HG03378 (cell line): Measurements from ENCODE around the gene TAF3.

ENCODE experiments used
- ATAC-seq: cut with Tn5 transposase; IDR thresholded peaks from one replicate; pipeline ENCODE4 v1.9.1; 2021; ENCODE audit warnings: mild to moderate bottlenecking, moderate library complexity; ENCODE audit not compliant: unreplicated experiment

Gene TAF3

DNA sequence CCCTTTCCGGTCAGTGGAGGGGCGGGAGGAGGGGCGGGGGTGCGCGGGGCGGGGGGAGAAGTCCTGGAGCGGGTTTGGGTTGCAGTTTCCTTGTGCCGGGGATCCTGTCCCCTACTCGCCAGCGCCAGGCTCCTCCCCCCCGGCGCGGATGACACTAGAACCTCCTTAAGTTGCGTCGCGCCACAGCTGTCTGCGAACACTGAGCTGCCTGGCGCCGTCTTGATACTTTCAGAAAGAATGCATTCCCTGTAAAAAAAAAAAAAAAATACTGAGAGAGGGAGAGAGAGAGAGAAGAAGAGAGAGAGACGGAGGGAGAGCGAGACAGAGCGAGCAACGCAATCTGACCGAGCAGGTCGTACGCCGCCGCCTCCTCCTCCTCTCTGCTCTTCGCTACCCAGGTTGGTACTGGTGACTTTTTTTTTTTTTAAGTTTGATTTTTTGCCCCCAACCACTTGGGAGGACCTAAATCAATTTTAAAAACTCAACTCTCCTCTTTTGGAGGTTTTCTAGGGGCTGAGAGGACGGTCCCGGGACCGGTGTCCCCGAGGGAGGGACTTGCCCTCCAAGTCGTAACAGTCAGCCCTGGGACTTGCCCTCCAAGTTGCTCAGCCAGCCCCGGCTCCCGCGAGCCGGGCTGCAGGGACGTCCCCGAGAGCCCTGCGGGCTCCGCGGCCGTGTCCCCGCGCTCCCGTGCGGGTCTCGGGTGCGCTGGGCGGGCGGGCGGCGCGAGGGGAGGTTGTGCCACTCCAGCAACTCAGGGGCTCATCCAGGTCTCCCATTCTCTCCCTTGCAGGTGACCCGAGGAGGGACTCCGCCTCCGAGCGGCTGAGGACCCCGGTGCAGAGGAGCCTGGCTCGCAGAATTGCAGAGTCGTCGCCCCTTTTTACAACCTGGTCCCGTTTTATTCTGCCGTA is 236.4 kb downstream of the TAF3 start, which contains the start of gene GATA3:
Gene GATA3 (plus strand): TSS at position 195 of the 914 bp plus-strand sequence. CDS start 968 bp downstream, outside the sequence.
- peak; percentile 27 for ATAC-seq

DNA sequence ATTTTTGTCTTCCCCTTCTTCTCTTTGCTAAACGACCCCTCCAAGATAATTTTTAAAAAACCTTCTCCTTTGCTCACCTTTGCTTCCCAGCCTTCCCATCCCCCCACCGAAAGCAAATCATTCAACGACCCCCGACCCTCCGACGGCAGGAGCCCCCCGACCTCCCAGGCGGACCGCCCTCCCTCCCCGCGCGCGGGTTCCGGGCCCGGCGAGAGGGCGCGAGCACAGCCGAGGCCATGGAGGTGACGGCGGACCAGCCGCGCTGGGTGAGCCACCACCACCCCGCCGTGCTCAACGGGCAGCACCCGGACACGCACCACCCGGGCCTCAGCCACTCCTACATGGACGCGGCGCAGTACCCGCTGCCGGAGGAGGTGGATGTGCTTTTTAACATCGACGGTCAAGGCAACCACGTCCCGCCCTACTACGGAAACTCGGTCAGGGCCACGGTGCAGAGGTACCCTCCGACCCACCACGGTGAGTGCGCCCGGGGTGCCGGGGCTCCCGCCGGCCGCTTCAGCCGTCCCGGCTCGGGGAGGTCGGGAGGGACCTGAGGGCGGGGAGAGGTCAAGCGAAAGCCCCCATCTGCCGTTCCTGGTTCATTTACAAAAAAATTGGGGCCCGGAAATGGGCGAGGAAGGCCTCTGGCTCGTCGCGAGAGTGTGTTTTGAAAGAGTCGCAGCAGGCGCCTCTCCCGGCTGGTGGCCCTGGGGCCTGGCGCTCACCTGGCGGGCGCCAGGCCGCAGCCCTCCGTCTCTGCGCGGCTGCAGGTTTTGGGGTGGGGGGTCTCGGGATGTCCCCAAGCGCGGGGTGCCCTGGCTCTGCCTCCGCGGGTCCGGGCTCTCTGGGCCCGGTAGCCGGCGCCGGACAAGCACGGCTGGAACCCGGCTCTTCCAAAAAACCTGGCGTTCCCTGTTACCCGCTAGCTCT is 237.4 kb downstream of the TAF3 start:
- ATAC-seq = no peak

DNA sequence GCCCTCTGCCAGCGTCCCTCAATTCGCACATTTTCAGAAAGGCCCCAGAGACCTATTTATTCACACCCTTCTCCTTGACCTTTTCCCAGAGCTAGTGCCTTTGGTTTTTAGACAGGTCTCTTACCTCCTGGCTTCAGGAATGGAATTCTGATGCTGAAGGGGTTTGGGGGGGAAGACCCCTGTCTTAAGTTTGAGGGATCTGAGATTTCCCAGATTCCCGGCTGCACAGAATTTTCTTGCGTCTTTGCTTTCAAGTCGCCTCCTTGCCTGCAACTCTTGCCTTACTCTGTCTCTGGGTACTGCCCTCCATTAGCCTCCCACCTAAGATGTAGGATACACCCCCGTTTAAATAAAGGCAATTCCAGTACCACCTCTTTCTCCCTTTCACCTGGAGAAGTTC is 238.1 kb downstream of the TAF3 start:
- ATAC-seq = no peak

DNA sequence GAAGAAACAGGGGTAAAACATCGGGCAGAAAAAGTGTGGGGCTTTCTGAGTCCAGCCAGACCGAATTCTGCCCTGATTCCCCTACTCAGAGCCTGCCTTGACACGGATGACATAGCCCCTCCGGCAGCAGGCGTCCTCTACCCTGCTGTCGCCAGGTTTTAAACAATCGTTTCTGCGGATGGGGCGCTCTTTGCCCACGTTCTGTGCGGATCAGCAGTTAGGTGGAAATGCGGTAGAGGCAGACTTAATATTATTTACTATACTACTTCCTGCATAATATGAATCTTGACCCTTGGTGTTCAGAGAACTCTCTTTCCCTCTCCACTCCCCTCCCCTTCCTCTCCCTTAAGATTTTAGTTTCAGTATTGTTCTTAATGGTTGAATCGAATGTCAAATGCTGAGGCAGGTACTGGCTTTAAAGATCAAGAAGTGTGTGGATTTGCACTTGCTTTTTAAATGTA is 238.6 kb downstream of the TAF3 start:
- peak; percentile 43 for ATAC-seq

DNA sequence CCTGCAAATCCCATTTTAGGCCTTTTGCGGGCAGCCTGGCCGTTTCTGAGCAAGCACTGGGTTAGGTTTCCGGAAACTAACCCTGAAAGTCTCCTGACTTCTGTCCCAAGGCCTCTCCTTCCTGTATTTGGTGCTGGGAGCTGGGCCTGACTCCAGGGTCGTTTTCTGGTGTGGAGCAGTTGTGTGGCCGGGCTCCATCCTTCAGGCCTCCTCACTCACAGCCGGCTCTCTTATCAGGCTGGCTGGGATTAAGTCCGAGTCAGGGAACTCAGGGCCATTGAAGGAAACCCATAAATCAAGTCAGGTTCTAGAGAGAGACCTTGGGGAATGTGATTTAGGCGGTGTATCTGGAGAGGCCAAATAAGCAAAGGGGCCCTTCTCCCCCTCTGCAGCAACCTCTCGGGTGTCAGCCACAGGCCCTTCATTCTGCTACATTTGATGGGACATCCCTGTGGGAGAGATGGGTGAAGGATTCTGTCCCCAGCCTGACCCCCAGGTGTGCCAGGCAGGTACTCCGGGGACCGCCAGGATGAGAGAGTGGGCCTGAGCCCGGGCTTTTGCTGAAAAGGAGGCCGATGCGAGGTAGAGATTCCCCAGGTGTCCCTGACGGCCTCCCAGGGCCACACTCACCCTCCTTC is 239.4 kb downstream of the TAF3 start:
- ATAC-seq = no peak

DNA sequence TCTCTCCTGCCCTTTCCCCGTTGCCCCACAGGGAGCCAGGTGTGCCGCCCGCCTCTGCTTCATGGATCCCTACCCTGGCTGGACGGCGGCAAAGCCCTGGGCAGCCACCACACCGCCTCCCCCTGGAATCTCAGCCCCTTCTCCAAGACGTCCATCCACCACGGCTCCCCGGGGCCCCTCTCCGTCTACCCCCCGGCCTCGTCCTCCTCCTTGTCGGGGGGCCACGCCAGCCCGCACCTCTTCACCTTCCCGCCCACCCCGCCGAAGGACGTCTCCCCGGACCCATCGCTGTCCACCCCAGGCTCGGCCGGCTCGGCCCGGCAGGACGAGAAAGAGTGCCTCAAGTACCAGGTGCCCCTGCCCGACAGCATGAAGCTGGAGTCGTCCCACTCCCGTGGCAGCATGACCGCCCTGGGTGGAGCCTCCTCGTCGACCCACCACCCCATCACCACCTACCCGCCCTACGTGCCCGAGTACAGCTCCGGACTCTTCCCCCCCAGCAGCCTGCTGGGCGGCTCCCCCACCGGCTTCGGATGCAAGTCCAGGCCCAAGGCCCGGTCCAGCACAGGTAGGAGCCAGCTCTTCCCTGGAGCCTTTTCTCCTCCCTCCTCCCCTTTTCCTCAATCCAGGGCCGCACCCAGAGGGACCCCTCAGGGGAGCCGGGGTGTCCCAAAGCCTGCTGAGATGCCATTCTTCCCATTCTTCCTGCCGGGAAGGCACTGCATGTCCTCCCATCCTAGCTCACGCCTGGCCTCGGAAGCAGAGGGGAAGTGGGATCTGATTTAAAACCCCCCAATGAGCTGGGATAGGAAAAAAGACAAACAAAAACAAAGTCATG is 240.2 kb downstream of the TAF3 start:
- no peak for ATAC-seq

DNA sequence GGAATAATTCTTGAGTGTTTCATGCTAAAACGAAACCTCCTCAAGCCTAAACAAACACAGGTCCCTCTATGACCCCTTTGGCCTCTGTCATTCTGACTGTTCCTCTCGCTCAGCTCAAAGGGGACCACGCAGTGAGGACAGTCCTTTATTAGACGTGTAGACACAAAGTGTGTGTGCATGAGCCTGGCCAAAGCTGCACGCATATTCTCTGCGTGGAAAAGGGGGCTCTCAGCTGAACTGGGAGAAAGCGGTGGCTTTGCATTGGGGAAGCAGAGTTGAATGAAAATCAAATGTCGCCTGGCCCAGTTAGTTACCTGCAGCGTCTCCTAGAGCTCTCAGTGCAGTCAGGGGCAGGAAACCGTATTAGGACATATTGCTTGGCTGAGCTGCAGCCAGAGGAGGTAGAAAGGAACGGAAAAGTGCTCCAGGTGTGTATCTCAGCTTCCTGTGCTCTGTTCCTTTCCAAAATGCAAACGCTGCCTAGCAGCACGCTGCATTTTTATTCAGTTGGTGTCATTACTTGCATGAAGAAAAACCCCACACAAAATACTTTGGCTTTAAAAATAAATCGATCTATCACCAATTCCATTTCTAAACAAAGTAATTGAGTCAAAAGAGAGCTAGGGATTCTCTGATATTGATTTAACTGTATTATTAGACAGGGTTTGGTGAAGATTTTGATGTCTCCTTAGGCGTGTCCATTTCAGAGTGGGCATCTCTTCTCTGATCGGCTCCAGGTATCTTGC is 241.1 kb downstream of the TAF3 start:
- no peak for ATAC-seq

DNA sequence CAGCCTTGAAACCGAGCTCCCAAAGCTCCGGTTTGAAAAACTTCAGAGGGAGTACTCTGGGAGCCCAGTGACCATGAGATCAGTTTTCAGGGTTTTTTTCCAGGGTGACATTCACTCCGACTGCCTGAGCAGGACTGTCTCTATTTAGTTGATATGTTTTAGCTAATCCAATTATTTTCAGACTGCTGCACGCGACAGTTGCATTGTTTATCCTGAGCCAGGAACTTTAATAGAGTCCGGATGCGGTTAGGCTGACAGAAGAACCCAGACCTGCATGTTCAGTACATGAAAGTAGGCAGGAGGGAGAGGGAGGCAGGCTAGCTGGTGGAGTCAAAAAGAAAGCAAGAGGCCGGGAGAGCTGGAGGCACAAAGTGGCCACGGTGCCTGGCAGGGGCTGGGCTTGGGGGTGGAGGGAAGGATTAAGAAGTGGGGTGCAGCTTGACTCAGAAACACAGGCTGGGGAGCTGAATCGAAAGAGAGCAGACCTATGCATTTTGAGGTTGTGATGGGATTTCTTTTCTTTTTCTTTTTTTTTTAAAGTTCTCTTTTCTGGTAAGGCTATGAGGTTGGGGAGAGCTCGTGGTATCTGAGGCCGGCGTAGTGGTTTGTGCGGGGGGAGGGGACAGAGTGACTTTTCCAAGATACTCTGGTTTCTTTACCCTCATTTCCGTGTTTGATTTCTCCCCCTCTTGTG is 241.9 kb downstream of the TAF3 start:
- ATAC-seq = peak; percentile 48

DNA sequence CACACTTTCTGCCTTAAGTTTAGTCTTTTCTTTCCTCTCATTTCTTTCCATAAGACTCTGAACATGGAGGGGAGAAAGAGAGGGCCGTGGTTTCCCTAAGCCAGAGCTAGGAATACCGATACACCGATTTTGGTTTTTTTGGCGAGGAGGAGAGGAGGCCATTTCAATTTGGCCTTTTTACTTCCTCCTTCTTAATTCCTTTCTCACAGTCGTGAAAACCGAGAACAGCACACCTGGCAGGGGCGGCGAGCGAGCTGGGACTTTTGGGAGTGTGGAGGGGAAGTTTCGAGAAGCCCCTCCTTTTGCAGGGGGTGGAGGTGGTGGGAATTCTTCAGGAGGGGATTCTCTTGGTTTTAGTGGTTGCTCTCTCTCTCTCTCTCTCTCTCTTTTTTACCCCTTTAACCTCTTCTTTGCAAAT is 242.4 kb downstream of the TAF3 start:
- ATAC-seq = no peak

DNA sequence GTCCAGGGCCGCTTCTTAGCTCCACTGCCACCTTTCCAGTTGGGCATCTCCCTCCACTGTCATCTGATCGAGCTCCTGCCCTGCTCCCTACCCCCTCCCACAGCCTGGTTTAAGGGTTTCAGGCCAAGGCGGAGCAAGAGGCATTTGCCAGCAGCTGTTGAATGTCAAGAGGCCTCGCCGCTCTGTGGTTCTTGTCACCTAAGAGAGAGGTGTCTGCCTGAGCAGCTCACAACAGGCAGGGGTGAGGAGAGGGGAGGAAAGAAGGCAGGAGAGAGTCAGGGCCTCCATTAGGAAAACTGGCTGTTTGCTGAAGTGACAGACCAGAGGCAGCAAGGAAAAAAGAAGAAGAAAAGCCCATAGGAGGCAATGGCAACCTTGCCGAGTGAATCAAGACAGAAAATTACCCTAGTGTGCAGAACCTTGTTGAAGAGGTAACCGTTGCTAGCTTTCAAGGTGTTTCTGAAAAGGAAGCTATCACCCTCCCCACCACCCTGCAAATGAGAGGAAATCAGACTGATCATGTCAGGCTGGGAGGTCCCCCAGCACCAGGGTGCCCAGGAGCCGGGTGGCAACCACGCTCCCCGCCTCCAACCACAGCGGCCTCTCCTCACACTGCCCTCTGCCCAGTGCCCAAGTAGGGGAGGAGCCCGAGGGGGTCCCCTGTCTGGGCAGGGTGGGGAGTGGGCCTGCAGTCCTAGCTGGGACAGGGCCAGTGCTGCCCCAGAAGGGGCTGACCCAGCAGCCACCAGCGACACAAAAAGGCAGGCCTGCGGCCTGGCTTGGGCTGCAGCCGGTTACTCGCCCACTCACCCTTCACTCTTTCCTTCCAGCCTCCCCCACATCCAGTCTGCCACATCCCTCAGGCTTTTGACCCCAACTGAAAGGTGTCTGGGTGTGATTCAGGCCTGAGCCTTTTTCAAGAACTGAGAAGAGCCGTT is 243.2 kb downstream of the TAF3 start:
- no peak for ATAC-seq

DNA sequence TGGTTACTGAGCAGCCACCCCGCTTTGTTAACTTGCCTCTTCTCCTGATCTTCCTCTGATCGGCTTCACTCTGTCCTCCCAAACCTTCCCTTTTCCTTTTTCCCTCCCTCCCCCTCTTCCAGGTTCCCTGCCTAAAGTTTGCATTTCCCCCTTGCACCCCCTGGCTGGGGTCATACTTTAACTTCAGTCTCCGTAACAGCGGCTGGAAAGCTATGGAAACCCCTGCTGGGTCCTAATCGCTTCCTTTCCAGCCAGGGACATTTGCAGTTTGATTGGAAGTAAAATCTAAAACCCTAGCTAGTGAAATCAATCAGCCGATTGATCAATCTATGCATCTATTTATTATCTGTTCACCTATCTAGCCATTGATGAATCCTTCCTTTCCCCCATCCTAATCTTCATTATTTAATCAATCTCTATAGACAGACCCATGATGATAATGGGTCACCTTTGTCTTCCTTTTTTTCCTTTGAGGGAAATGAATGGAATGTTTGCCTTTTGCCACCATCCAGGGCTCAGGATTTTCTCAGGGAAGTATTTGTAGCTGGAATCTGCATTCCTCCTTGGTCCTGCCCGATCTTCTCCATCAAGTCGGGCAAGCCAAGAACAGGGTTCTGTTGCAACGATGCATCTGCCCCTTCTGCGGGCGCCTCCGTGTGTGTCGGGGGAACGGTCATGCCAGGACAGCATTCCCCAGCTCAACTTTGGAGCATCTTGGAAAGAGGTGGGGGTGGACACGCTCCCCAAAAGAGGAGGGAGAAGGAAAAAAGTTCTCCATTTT is 245.0 kb downstream of the TAF3 start:
- ATAC-seq = no peak

DNA sequence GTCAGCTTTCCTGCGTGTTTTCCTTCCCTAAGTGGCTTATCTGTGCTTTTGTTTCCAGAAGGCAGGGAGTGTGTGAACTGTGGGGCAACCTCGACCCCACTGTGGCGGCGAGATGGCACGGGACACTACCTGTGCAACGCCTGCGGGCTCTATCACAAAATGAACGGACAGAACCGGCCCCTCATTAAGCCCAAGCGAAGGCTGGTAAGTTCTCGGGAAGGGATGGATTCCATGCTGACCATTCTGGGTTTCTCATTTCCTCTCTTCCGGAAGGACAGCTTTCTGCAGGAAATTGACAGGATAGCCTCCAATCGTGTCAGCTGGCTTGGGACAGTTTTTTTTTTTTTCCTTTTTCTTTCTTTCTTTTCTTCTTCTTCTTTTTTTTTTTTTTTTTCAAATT is 245.6 kb downstream of the TAF3 start:
- no peak for ATAC-seq

DNA sequence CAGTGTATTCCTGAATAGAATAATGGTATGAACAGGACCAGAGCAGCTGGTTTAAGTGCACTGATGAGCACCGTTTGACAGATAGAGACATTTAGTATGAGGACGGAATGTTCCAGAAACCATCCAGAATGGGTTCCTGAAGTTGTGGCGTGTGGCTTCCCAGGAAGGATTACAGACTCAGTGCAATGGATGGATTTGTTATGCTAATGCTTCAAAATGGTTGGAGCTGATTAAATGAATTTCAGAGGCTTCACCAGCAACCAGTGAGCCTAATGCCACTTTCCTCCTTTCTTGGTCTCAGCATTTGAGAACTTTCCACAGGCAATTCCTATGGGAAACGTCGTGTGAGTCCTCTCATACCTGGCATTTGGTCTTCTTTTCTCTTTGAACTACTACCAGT is 246.1 kb downstream of the TAF3 start:
- ATAC-seq = no peak

DNA sequence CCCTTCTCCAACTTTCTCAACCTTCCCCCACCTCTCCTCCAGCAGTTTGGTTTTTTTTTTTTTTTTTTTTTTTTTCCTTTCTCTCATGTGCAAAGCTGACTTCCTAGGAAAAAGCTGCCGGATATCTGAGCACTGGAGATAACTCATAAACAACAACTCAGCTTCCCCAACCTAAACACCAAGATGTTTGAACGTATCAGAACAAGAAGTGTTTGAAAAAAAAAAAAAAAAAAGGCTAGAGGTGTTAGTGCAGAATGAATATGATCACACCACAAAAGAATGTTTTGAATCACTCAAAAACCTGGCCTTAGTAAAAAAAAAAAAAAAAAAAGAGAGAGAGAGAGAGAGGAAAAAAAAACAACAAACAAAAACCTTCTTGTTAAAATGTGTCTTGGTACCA is 247.3 kb downstream of the TAF3 start:
- ATAC-seq = no peak

DNA sequence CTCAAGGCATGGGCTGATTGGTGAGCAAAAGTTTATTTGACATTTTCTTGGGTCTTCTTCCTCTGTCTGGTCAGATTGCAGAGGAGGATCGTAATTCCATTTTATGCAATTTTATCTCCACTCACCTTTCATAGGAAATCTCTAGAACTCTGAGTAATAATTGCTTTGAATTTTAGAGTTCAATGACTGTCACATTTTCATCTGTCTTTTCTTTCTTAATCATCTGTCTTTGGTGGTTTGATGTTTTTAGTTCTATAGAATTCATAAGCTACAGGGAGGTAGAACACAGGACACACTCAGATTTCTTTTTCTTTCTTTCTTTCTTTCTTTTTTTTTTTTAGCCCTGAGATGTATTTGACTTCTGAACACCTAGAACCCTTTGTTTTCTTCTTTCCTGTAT is 247.8 kb downstream of the TAF3 start:
- ATAC-seq = no peak
